MM.1S (cell line): Measurements from ENCODE around the gene KCNIP1.

Experiments used
- DNase-seq: peaks from one replicate; pipeline ENCODE4 v3.0.0-alpha.2; 2015
- H2AFZ ChIP-seq: fragments of 300-600 bp; sonication (generic); 2 replicates; pipeline ENCODE4 v1.6.0; 2016; ENCODE audit warnings: antibody characterized with exemption, low read length
- H3F3A ChIP-seq: fragments of 300-600 bp; sonication (generic); 2 replicates; pipeline ENCODE4 v1.6.1; 2016; ENCODE audit warnings: mild to moderate bottlenecking, antibody characterized with exemption, low read length, moderate library complexity, mixed read lengths; ENCODE audit not compliant: insufficient read depth
- H3K27ac ChIP-seq: fragments of 300-600 bp; sonication (generic); 2 replicates; pipeline ENCODE4 v1.5.1; 2016; ENCODE audit warnings: mild to moderate bottlenecking, low read length
- H3K27me3 ChIP-seq: fragments of 300-600 bp; sonication (generic); replicated peaks from 2 replicates; pipeline ENCODE4 v1.6.0; 2016; ENCODE audit warnings: low read length; ENCODE audit not compliant: insufficient read depth
- H3K36me3 ChIP-seq: fragments of 300-600 bp; sonication (generic); replicated peaks from 2 replicates; pipeline ENCODE4 v1.6.1; 2016; ENCODE audit warnings: mild to moderate bottlenecking, low read length, mixed read lengths; ENCODE audit not compliant: insufficient read depth
- H3K4me1 ChIP-seq: fragments of 300-600 bp; sonication (generic); 2 replicates; pipeline ENCODE4 v1.6.1; 2016; ENCODE audit warnings: low read length, mixed read lengths
- H3K4me2 ChIP-seq: fragments of 300-600 bp; sonication (generic); 2 replicates; pipeline ENCODE4 v1.6.0; 2016; ENCODE audit warnings: low read depth, low read length
- H3K4me3 ChIP-seq: fragments of 300-600 bp; sonication (generic); 2 replicates; pipeline ENCODE4 v1.5.1; 2016; ENCODE audit warnings: low read length, mixed read lengths
- H3K79me2 ChIP-seq: fragments of 300-600 bp; sonication (generic); 2 replicates; pipeline ENCODE4 v1.6.1; 2016; ENCODE audit warnings: mixed run types, low read length, mixed read lengths
- H3K9ac ChIP-seq: fragments of 300-600 bp; sonication (generic); 2 replicates; pipeline ENCODE4 v1.6.1; 2016; ENCODE audit warnings: low read length, mixed read lengths
- H3K9me2 ChIP-seq: fragments of 300-600 bp; sonication (generic); replicated peaks from 2 replicates; pipeline ENCODE4 v1.6.1; 2016; ENCODE audit warnings: mild to moderate bottlenecking, low read length, mixed read lengths; ENCODE audit not compliant: insufficient read depth
- H3K9me3 ChIP-seq: fragments of 300-600 bp; sonication (generic); replicated peaks from 2 replicates; pipeline ENCODE4 v1.6.1; 2016; ENCODE audit warnings: mild to moderate bottlenecking, low read length, mixed read lengths; ENCODE audit not compliant: insufficient read depth
- H4K20me1 ChIP-seq: fragments of 300-600 bp; sonication (generic); 2 replicates; pipeline ENCODE4 v1.6.1; 2016; ENCODE audit warnings: mild to moderate bottlenecking, low read length, moderate library complexity, mixed read lengths; ENCODE audit not compliant: insufficient read depth
- CTCF ChIP-seq: fragments of 300-600 bp; sonication (generic); IDR thresholded peaks from 2 replicates; pipeline ENCODE4 v1.5.1; 2016; ENCODE audit warnings: antibody characterized with exemption, low read length, mixed read lengths
- EZH2 ChIP-seq: fragments of 300-600 bp; sonication (generic); optimal IDR thresholded peaks from 2 replicates; pipeline ENCODE3; 2017; ENCODE audit warnings: low read depth, mild to moderate bottlenecking, antibody characterized with exemption, low read length, mixed read lengths
- EZH2phosphoT487 ChIP-seq: fragments of 300-600 bp; sonication (generic); IDR thresholded peaks from 2 replicates; pipeline ENCODE4 v1.6.1; 2018; ENCODE audit warnings: antibody characterized with exemption, low read length

KCNIP1 gene

GRCh38 chr5:170471551-170472178 lies 32.2 kb upstream of the KCNIP1 start:
- H3K9me3 ChIP-seq, result no peaks in the 10 kb centered on the region
- H2AFZ ChIP-seq, result no peak overlapping the region
- H3K4me3 ChIP-seq, result no peak overlapping the region
- no peaks in the 10 kb centered on the region for H3K9me2 ChIP-seq
- no peak overlapping the region for H3K27ac ChIP-seq
- no peak for DNase-seq
- H3K4me2 ChIP-seq, result no peak overlapping the region
- no peaks in the 10 kb centered on the region for H3K36me3 ChIP-seq
- H3F3A ChIP-seq, result no peaks in the 10 kb centered on the region
- H3K27me3 ChIP-seq, result no peaks in the 10 kb centered on the region
- H3K4me1 ChIP-seq, result no peaks in the 10 kb centered on the region
- TF ChIP-seq EZH2phosphoT487 (no peak), CTCF (no peak), EZH2 (no peak)
- no peak overlapping the region for H3K9ac ChIP-seq
- no peaks in the 10 kb centered on the region for H4K20me1 ChIP-seq
- H3K79me2 ChIP-seq, result no peaks in the 10 kb centered on the region

- H3K9me2 ChIP-seq, result no peaks in the 10 kb centered on the region
- no peaks in the 10 kb centered on the region for H3K27me3 ChIP-seq
- no peak for TF ChIP-seq EZH2
- TF ChIP-seq CTCF, result no peak
- no peak for TF ChIP-seq EZH2phosphoT487
- DNase-seq, result no peak
- no peaks in the 10 kb centered on the region for H4K20me1 ChIP-seq
- no peaks in the 10 kb centered on the region for H3K79me2 ChIP-seq
- no peaks in the 10 kb centered on the region for H3F3A ChIP-seq
- no peaks in the 10 kb centered on the region for H3K36me3 ChIP-seq
- no peak overlapping the region for H3K4me3 ChIP-seq
- H3K27ac ChIP-seq, result no peak overlapping the region
- no peaks in the 10 kb centered on the region for H3K9me3 ChIP-seq
- H2AFZ ChIP-seq, result no peak overlapping the region
- H3K4me1 ChIP-seq, result no peaks in the 10 kb centered on the region
- no peak overlapping the region for H3K9ac ChIP-seq
- H3K4me2 ChIP-seq, result no peak overlapping the region
These were observed 30.2 kb upstream of the KCNIP1 start for GRCh38 chr5:170473642-170474041.

DNA sequence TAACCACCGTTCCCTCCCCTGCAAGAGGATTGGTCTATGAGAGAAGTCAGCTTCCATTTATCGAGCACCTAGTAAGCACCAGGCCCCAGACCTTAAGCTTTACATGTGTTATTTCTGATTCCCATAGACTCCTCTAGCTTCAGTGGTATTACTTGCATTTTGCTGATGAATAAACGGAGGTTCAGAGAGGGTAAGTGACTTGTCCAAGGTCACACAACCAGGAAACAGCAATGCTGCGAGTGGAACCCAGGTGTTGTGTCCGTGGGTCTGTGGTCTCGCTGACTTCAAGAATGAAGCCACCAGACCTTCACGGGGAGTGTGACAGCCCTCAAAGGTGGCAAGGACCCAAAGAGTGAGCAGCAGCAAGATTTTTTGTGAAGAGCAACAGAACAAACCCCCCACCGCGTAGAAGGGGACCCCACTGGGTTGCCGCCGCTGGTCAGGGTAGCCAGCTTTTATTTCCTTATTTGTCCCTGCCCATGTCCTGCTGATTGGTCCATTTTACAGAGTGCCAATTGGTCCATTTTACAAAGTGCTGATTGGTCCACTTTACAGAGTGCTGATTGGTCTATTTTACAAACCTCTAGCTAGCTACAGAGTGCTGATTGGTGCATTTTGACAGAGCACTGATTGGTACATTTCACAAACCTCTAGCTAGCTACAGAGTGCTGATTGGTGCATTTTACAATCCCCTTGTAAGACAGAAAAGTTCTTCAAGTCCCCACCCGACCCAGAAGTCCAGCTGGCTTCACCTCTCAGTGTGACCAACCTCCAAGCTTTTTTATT lies 29.1 kb upstream of the KCNIP1 start:
- no peak overlapping the region for H3K4me3 ChIP-seq
- no peaks in the 10 kb centered on the region for H3K27me3 ChIP-seq
- TF ChIP-seq EZH2phosphoT487 (no peak), CTCF (no peak), EZH2 (no peak)
- no peak overlapping the region for H2AFZ ChIP-seq
- DNase-seq, result no peak
- H3K9me3 ChIP-seq, result no peaks in the 10 kb centered on the region
- no peaks in the 10 kb centered on the region for H4K20me1 ChIP-seq
- H3K4me1 ChIP-seq, result no peaks in the 10 kb centered on the region
- no peaks in the 10 kb centered on the region for H3K79me2 ChIP-seq
- no peak overlapping the region for H3K27ac ChIP-seq
- H3K9me2 ChIP-seq, result no peaks in the 10 kb centered on the region
- H3F3A ChIP-seq, result no peaks in the 10 kb centered on the region
- no peak overlapping the region for H3K4me2 ChIP-seq
- no peaks in the 10 kb centered on the region for H3K36me3 ChIP-seq
- no peak overlapping the region for H3K9ac ChIP-seq
